ENCODE measurements around the gene BNIP3.

The BNIP3 gene

DNA sequence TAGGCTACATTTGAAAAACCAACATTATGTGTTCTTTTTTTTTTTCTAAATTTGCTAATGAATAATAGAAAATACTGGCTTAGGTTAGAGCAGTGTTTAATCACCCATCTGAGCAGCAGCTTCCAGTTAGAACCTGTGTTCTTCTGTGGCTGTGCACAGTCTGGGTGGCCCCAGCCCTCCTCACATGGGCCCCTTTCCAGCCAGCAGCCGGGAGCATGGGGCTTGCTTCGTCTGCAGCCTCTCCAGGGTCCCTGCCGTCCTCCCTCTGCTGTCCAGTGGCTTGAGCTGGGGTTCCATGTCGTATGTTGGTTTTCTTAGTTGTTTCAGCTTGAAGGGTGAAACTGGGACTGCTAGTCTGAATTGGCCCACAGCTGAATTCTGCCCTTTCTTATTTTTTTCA is 37.3 kb downstream of the BNIP3 start:
- TF ChIP-seq EZH2phosphoT487 (conservative IDR thresholded peaks at IDR 0.05; ENCODE audit: low read length), result no peak
- TF ChIP-seq, protein P1, sequence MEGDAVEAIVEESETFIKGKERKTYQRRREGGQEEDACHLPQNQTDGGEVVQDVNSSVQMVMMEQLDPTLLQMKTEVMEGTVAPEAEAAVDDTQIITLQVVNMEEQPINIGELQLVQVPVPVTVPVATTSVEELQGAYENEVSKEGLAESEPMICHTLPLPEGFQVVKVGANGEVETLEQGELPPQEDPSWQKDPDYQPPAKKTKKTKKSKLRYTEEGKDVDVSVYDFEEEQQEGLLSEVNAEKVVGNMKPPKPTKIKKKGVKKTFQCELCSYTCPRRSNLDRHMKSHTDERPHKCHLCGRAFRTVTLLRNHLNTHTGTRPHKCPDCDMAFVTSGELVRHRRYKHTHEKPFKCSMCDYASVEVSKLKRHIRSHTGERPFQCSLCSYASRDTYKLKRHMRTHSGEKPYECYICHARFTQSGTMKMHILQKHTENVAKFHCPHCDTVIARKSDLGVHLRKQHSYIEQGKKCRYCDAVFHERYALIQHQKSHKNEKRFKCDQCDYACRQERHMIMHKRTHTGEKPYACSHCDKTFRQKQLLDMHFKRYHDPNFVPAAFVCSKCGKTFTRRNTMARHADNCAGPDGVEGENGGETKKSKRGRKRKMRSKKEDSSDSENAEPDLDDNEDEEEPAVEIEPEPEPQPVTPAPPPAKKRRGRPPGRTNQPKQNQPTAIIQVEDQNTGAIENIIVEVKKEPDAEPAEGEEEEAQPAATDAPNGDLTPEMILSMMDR (IDR thresholded peaks at IDR 0.05; ENCODE audit: insufficient read depth, low read length, poor library complexity, severe bottlenecking), result no peak

DNA sequence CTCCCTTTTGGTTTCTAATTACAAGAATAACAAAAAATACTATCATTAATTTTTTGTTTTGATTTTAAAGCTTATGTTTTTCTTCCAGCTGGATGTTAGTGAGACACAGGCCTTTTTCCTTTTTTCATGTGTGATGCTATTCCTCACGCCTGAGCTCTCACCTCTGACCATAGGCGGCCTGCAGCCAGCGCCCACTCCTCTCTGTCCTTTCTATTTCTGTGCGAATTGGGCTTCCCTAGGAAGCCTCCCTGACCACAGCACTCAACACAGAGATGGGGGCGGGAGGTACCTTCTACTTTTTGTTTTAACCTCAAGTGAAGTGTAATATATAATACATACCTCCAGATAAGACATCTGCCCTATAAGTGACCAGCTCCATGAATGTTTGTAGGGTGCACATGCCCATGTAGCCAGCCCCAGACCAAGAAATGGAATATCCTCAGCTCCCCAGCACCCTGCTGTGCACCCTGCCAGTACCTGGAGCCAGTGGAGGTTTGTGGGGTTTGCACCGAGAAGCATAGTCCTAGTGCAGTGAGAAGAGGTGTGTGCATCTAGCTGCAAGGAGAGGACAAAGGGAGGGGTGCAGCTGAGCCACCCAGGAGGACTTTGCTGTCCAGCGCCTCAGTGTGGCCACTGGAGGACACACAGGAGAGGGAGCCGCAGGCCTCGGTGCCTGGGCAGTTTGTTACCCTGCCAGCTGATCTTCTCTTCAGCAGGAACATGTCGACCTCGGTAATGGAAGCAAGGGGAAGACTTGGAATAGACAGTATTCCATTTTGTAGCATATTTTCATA is 38.5 kb downstream of the BNIP3 start:
- Histone ChIP-seq H3K4me3 (ENCODE audit: insufficient read depth, low read length, poor library complexity, severe bottlenecking) (no peak overlapping the region), H2AFZ (ENCODE audit: low read depth, low read length, severe bottlenecking) (no peak overlapping the region), H3K27me3 (ENCODE audit: low read length) (no peaks in the 10 kb centered on the region), H3K9me2 (replicated peaks; ENCODE audit: insufficient read depth, low read length) (no peaks in the 10 kb centered on the region), H3F3A (ENCODE audit: insufficient read depth) (no peaks in the 10 kb centered on the region), H3K4me2 (ENCODE audit: low read depth, low read length, poor library complexity, severe bottlenecking) (no peak overlapping the region), H3K27ac (ENCODE audit: low read depth, low read length) (no peak overlapping the region), H3K79me2 (ENCODE audit: insufficient read depth, low read length) (no peaks in the 10 kb centered on the region), H3K9me3 (ENCODE audit: insufficient read depth, low read length) (no peaks in the 10 kb centered on the region), H3K36me3 (ENCODE audit: low read length) (peaks cover 17% of the 10 kb centered on the region; the same call in 1 of the 2 replicates), H3K9ac (ENCODE audit: low read length) (no peak overlapping the region), H4K20me1 (ENCODE audit: low read depth, low read length) (no peaks in the 10 kb centered on the region)
- TF ChIP-seq EZH2phosphoT487 (conservative IDR thresholded peaks at IDR 0.05; ENCODE audit: low read length), result no peak
- TF ChIP-seq, protein P1 (IDR thresholded peaks at IDR 0.05; ENCODE audit: insufficient read depth, low read length, poor library complexity, severe bottlenecking), result no peak

More for the DNA sequence above, 37.3 kb downstream of the BNIP3 start:
- H3F3A ChIP-seq (ENCODE audit: insufficient read depth), result no peaks in the 10 kb centered on the region
- H3K9ac ChIP-seq (ENCODE audit: low read length), result no peak overlapping the region
- no peak overlapping the region for H3K4me3 ChIP-seq (ENCODE audit: insufficient read depth, low read length, poor library complexity, severe bottlenecking)
- H3K36me3 ChIP-seq (ENCODE audit: low read length), result peaks cover 19% of the 10 kb centered on the region; the same call in 1 of the 2 replicates
- H4K20me1 ChIP-seq (ENCODE audit: low read depth, low read length), result no peaks in the 10 kb centered on the region
- no peak overlapping the region for H2AFZ ChIP-seq (ENCODE audit: low read depth, low read length, severe bottlenecking)
- no peak overlapping the region for H3K4me2 ChIP-seq (ENCODE audit: low read depth, low read length, poor library complexity, severe bottlenecking)
- no peak overlapping the region for H3K27ac ChIP-seq (ENCODE audit: low read depth, low read length)
- H3K9me2 ChIP-seq (replicated peaks; ENCODE audit: insufficient read depth, low read length), result no peaks in the 10 kb centered on the region
- H3K27me3 ChIP-seq (ENCODE audit: low read length), result no peaks in the 10 kb centered on the region
- no peaks in the 10 kb centered on the region for H3K9me3 ChIP-seq (ENCODE audit: insufficient read depth, low read length)
- no peaks in the 10 kb centered on the region for H3K79me2 ChIP-seq (ENCODE audit: insufficient read depth, low read length)

- Histone ChIP-seq H3K9me3 (ENCODE audit: insufficient read depth, low read length) (no peaks in the 10 kb centered on the region), H3K79me2 (ENCODE audit: insufficient read depth, low read length) (no peaks in the 10 kb centered on the region), H2AFZ (ENCODE audit: low read depth, low read length, severe bottlenecking) (no peak overlapping the region), H3K27ac (ENCODE audit: low read depth, low read length) (no peak overlapping the region), H3K9ac (ENCODE audit: low read length) (no peak overlapping the region), H3K27me3 (ENCODE audit: low read length) (no peaks in the 10 kb centered on the region), H4K20me1 (ENCODE audit: low read depth, low read length) (no peaks in the 10 kb centered on the region), H3K9me2 (replicated peaks; ENCODE audit: insufficient read depth, low read length) (no peaks in the 10 kb centered on the region), H3K36me3 (ENCODE audit: low read length) (peaks cover 11% of the 10 kb centered on the region; the same call in 1 of the 2 replicates), H3F3A (ENCODE audit: insufficient read depth) (no peaks in the 10 kb centered on the region), H3K4me2 (ENCODE audit: low read depth, low read length, poor library complexity, severe bottlenecking) (no peak overlapping the region), H3K4me3 (ENCODE audit: insufficient read depth, low read length, poor library complexity, severe bottlenecking) (no peak overlapping the region)
- TF ChIP-seq, protein P1 (IDR thresholded peaks at IDR 0.05; ENCODE audit: insufficient read depth, low read length, poor library complexity, severe bottlenecking), result no peak
- TF ChIP-seq EZH2phosphoT487 (conservative IDR thresholded peaks at IDR 0.05; ENCODE audit: low read length), result no peak
Measured at GRCh38 chr10:131942455-131942854, 39.3 kb downstream of the BNIP3 start.
